Measurements from ENCODE around the gene SPINK13.
"Not testable (repeated sequence)": the region's sequence is repeated elsewhere in the genome, so short reads cannot be mapped to it uniquely, and the experiment has no call there.

SPINK13 gene

GRCh38 chr5:148268566-148268965 lies at the start of gene SPINK13:
Gene SPINK13 (plus strand): TSS chr5:148268794. CDS start chr5:148270073, 1,279 bp downstream.
- DNase-seq (ENCODE audit: low spot score): no peak

GRCh38 chr5:148221508-148221907 lies 47.1 kb upstream of the SPINK13 start:
- DNase-seq (ENCODE audit: low spot score): no peak

GRCh38 chr5:148224117-148224742 lies 44.4 kb upstream of the SPINK13 start:
- DNase-seq (ENCODE audit: low spot score): no peak

- DNase-seq (ENCODE audit: low spot score): no peak
These were observed 40.1 kb upstream of the SPINK13 start for GRCh38 chr5:148228392-148228984.

- DNase-seq (ENCODE audit: low spot score): no peak
These were observed 38.8 kb upstream of the SPINK13 start for GRCh38 chr5:148229840-148230239.

- DNase-seq (ENCODE audit: low spot score): no peak
These were observed 38.4 kb upstream of the SPINK13 start for GRCh38 chr5:148230240-148230639.

GRCh38 chr5:148237785-148238417 lies 30.7 kb upstream of the SPINK13 start:
- DNase-seq (ENCODE audit: low spot score): no peak

GRCh38 chr5:148238418-148238794 lies 30.2 kb upstream of the SPINK13 start, which contains the start of gene MARCOL:
Gene MARCOL (plus strand): TSS chr5:148238525. CDS start chr5:148238598, 73 bp downstream.
- DNase-seq (ENCODE audit: low spot score): no peak

GRCh38 chr5:148248894-148249293 lies 19.7 kb upstream of the SPINK13 start:
- DNase-seq (ENCODE audit: low spot score): no peak

GRCh38 chr5:148255456-148255855 lies 13.1 kb upstream of the SPINK13 start:
- DNase-seq (ENCODE audit: low spot score): no peak

- DNase-seq (ENCODE audit: low spot score): no peak
These were observed 9.3 kb upstream of the SPINK13 start for GRCh38 chr5:148259288-148259687.

- no peak for DNase-seq (ENCODE audit: low spot score)
These were observed 7.4 kb upstream of the SPINK13 start for GRCh38 chr5:148261221-148261620.

GRCh38 chr5:148267962-148268361 lies 632 bp upstream of the SPINK13 start:
- DNase-seq (ENCODE audit: low spot score): no peak

GRCh38 chr5:148275129-148275528 lies 6.5 kb downstream of the SPINK13 start:
- not testable (repeated sequence) for DNase-seq (ENCODE audit: low spot score)

- not testable (repeated sequence) for DNase-seq (ENCODE audit: low spot score)
These were observed 12.3 kb downstream of the SPINK13 start for GRCh38 chr5:148280893-148281292.

- not testable (repeated sequence) for DNase-seq (ENCODE audit: low spot score)
These were observed 12.7 kb downstream of the SPINK13 start for GRCh38 chr5:148281336-148281735.

- DNase-seq (ENCODE audit: low spot score): no peak
These were observed 21.9 kb downstream of the SPINK13 start for GRCh38 chr5:148290271-148291195.

GRCh38 chr5:148297731-148298130 lies 29.1 kb downstream of the SPINK13 start:
- DNase-seq (ENCODE audit: low spot score): no peak

- DNase-seq (ENCODE audit: low spot score): no peak
These were observed 37.9 kb downstream of the SPINK13 start for GRCh38 chr5:148306446-148306845.

GRCh38 chr5:148309019-148309418 lies 40.4 kb downstream of the SPINK13 start:
- no peak for DNase-seq (ENCODE audit: low spot score)

GRCh38 chr5:148309746-148310145 lies 41.2 kb downstream of the SPINK13 start:
- DNase-seq (ENCODE audit: low spot score): no peak

GRCh38 chr5:148311484-148311883 lies 42.9 kb downstream of the SPINK13 start:
- DNase-seq (ENCODE audit: low spot score): no peak

Measured in germinal center (tissue), 1 donor.